ENCODE measurements around the gene NUCKS1.

- TF ChIP-seq POLR2A (IDR thresholded peaks at IDR 0.05): no peak
- TF ChIP-seq, protein P1, sequence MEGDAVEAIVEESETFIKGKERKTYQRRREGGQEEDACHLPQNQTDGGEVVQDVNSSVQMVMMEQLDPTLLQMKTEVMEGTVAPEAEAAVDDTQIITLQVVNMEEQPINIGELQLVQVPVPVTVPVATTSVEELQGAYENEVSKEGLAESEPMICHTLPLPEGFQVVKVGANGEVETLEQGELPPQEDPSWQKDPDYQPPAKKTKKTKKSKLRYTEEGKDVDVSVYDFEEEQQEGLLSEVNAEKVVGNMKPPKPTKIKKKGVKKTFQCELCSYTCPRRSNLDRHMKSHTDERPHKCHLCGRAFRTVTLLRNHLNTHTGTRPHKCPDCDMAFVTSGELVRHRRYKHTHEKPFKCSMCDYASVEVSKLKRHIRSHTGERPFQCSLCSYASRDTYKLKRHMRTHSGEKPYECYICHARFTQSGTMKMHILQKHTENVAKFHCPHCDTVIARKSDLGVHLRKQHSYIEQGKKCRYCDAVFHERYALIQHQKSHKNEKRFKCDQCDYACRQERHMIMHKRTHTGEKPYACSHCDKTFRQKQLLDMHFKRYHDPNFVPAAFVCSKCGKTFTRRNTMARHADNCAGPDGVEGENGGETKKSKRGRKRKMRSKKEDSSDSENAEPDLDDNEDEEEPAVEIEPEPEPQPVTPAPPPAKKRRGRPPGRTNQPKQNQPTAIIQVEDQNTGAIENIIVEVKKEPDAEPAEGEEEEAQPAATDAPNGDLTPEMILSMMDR (IDR thresholded peaks at IDR 0.05): no peak
Observed at GRCh38 chr1:205792481-205792881, 42.5 kb upstream of the NUCKS1 start.

Data from esophagus squamous epithelium (tissue), 4 donors.